GM19438 (cell line): Measurements from ENCODE around the gene SLC25A5.
"Not testable (repeated sequence)": the region's sequence is repeated elsewhere in the genome, so short reads cannot be mapped to it uniquely, and the experiment has no call there.

Source experiments
- ATAC-seq: cut with Tn5 transposase; IDR thresholded peaks from one replicate; pipeline ENCODE4 v1.9.1; 2021; ENCODE audit warnings: low read depth; ENCODE audit not compliant: unreplicated experiment

The SLC25A5 gene

DNA sequence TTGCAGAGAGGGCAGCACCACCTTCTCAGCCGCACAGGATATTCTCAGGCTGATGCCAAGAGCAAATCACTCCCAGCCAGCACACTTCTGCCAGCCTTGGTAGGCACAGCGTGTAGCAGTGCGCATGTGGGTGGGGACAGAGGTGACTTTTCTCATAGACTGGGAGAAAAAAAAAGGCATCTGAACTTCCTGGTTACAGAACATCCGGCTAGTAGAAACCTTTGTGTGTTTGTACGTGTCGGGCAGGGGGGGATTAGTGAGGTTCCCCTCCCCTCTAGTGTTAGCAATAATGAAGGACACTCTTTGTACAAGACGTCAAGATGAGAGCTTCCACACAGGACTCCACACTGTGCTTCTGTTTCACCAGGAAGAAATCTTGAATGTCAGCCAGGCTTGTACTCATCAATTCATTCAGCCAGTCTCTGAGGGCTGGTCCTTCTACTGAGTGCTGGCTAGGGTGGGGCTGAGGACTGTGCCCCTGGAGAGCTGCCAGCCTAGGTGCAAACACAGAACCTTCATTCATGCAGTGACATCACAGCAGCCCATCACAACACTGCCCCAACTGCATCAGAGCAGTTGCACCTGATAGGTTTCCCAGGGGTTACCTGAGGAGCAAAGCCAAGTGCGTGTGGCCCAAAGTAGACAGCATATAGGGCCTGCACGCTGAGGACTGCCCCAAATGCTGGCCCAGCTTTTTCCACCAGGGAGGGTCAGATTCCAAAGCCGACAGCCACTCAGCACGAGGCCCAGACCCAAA lies 34.7 kb downstream of the SLC25A5 start:
- no peak for ATAC-seq

GRCh38 chrX:119503484-119503861 lies 35.2 kb downstream of the SLC25A5 start:
- ATAC-seq: no peak

DNA sequence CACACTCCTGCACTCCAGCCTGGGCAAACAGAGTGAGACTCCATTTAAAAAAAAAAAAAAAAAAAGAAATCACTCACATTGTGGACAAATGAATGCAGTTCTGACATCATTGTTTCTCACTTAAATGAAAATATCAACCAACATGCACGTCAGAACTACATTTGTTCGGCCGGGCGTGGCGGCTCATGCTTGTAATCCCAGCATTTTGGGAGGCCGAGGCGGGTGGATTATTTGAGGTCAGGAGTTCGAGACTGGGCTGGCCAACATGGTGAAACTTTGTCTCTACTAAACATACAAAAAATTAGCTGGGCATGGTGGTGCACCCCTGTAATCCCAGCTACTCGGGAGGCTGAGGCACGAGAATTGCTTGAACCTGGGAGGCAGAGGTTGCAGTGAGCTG lies 36.9 kb downstream of the SLC25A5 start:
- ATAC-seq: not testable (repeated sequence)

- ATAC-seq: no peak
These were observed 37.7 kb downstream of the SLC25A5 start for GRCh38 chrX:119505945-119506344.

DNA sequence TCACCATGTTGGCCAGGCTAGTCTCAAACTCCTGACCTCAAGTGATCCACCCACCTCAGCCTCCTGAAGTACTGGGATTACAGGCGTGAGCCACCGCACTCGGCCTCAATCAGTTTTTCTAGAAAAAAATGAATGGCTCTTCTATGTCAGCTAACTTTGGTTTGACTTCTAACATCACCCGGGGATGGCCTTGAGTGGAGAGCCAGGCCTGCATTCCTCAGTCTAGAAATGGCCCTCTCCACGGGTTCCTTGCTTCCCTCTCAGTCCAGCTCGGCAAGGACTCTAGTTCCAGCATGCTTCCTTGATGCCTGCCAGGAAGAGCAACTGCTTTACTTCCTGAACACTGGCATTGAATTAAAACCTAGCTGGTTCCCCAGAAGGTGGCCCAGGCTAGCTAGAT lies 39.0 kb downstream of the SLC25A5 start:
- no peak for ATAC-seq

GRCh38 chrX:119512146-119512800 lies 44.0 kb downstream of the SLC25A5 start:
- ATAC-seq: peak; percentile 69

DNA sequence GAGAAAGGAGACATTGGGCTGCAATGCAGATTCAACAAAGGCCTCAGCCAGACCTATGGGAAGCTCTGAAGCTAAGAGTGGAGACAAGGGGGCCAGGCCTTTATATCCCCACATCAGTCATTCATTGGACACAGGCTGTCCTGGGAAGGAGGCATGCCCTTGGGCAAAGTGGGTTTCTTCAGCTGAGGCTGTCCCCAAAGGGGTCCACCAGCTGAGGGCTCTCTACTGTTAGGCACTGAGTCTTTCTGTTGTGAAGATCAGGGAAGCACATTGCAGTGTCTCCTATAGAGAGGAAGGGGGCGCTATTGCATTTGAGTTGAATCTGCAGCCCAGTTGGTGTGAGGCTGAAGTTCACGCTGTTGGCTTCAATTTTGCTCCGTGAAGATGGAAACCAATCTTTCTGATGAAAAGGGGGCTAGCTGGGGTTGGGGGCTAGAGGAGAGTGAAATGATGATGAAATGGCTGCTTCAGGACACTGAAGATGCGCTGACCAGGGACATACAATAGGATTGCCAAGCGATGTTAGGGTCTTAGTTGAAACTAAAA lies 48.0 kb downstream of the SLC25A5 start:
- peak; percentile 92 for ATAC-seq

GRCh38 chrX:119518371-119518770 lies 50.1 kb downstream of the SLC25A5 start:
- ATAC-seq: no peak
